MCF 10A (cell line): ENCODE results near the gene SMIM11. TPM values are rescaled to one million over a fixed set of nuclear protein-coding genes. Genes with fewer than 3 reads are reported as not detected.

Experiments
- BruUV-seq: library from RNA; stranded (reverse); fragments of 400-500 nt; replicated peaks from 2 replicates; lab custom pipeline; 2021; lab: Mats Ljungman, UMichigan
- CTCF ChIA-PET: fragments of 300-600 bp; sonication (Branson Sonifier 250); formaldehyde crosslinking; extraction: SDS; loops from one replicate; lab custom pipeline; 2021; ENCODE audit warnings: antibody characterized with exemption, inconsistent platforms; lab: Yijun Ruan, JAX
- POLR2A ChIA-PET: fragments of 300-600, 350-650 bp; sonication (Branson Sonifier 250); formaldehyde crosslinking; extraction: SDS; loops from one replicate; lab custom pipeline; 2020; ENCODE audit warnings: antibody characterized with exemption, inconsistent platforms; lab: Yijun Ruan, JAX
- DNase-seq: peaks from one replicate; pipeline ENCODE4 v3.0.0-alpha.2; 2018; ENCODE audit not compliant: unreplicated experiment
- H3K27ac Mint-ChIP-seq: one replicate; pipeline ENCODE4 v1.8.0; 2022; ENCODE audit warnings: mild to moderate bottlenecking, low read depth, mixed read lengths; ENCODE audit not compliant: unreplicated experiment
- H3K27me3 Mint-ChIP-seq: one replicate; pipeline ENCODE4 v1.8.0; 2022; ENCODE audit warnings: mixed read lengths; ENCODE audit not compliant: insufficient read depth, unreplicated experiment
- H3K36me3 Mint-ChIP-seq: one replicate; pipeline ENCODE4 v1.8.0; 2022; ENCODE audit warnings: mild to moderate bottlenecking, moderate library complexity, mixed read lengths; ENCODE audit not compliant: insufficient read depth, unreplicated experiment
- H3K4me1 Mint-ChIP-seq: one replicate; pipeline ENCODE4 v1.8.0; 2022; ENCODE audit warnings: mixed read lengths; ENCODE audit not compliant: insufficient read depth, unreplicated experiment
- H3K4me3 Mint-ChIP-seq: one replicate; pipeline ENCODE4 v1.8.0; 2022; ENCODE audit warnings: mild to moderate bottlenecking, moderate library complexity, mixed read lengths; ENCODE audit not compliant: unreplicated experiment
- H3K9me3 Mint-ChIP-seq: one replicate; pipeline ENCODE4 v1.8.0; 2022; ENCODE audit warnings: mixed read lengths; ENCODE audit not compliant: unreplicated experiment
- intact Hi-C: fragments of 100-400 bp; cut with micrococcal nuclease; formaldehyde crosslinking; loops from 2 replicates; pipeline ENCODE4 v1.14.1; 2022
- total RNA-seq: library from RNA; stranded (reverse); gene quantifications from 2 replicates; pipeline ENCODE4 v1.2.3, GENCODE V29; 2022
- TF ChIP-seq, protein P1 (sequence below): fragments of 200-600 bp; IDR thresholded peaks from one replicate; pipeline ENCODE4 v1.8.0; 2022; ENCODE audit warnings: antibody characterized with exemption, mild to moderate bottlenecking; ENCODE audit not compliant: unreplicated experiment

Gene SMIM11
- total RNA-seq, 1 experiment from 2014 or later = 6.8 TPM

DNA sequence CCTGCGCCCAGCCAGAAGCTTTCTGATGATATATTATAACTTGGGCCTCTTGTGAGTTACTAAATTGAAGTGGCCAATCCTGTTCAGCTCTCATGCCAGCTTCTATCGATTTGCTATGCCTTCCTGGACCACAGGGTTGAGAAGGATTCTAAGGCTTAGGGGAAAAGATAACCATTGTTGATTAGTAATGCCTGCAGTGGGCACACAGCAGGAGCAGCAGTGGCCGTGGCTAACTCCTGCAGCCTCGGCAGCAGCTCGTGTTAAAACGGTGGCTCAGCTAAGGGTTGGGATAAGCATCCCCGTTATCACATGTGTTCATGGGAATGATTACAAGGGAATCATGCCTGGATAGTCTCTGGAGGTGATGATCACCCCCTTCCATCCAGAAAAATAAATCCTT, 32.0 kb upstream of the SMIM11 start:
- H3K36me3 Mint-ChIP-seq = no peaks in the 10 kb centered on the region
- H3K27me3 Mint-ChIP-seq = no peaks in the 10 kb centered on the region
- H3K4me1 Mint-ChIP-seq = no peaks in the 10 kb centered on the region
- DNase-seq = no peak
- no peak overlapping the region for H3K4me3 Mint-ChIP-seq
- H3K9me3 Mint-ChIP-seq = no peaks in the 10 kb centered on the region
- intact Hi-C loops = no loop called here
- CTCF ChIA-PET = interaction anchor here (1.4 to 14.3 kb wide), 3 partner anchors 8 to 422 kb away, joined by 4 to 237 read pairs (median 9); no protein-coding TSS in a partner anchor
- POLR2A ChIA-PET = interaction anchor here (0.6 kb wide), 1 partner anchor 563 kb away, joined by 3 read pairs; no protein-coding TSS in a partner anchor
- H3K27ac Mint-ChIP-seq = no peak overlapping the region
- TF ChIP-seq, protein P1, sequence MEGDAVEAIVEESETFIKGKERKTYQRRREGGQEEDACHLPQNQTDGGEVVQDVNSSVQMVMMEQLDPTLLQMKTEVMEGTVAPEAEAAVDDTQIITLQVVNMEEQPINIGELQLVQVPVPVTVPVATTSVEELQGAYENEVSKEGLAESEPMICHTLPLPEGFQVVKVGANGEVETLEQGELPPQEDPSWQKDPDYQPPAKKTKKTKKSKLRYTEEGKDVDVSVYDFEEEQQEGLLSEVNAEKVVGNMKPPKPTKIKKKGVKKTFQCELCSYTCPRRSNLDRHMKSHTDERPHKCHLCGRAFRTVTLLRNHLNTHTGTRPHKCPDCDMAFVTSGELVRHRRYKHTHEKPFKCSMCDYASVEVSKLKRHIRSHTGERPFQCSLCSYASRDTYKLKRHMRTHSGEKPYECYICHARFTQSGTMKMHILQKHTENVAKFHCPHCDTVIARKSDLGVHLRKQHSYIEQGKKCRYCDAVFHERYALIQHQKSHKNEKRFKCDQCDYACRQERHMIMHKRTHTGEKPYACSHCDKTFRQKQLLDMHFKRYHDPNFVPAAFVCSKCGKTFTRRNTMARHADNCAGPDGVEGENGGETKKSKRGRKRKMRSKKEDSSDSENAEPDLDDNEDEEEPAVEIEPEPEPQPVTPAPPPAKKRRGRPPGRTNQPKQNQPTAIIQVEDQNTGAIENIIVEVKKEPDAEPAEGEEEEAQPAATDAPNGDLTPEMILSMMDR = no peak
- no TSS peak for BruUV-seq

- Mint-ChIP-seq H3K36me3 (no peaks in the 10 kb centered on the region), H3K4me3 (no peak overlapping the region), H3K27me3 (no peaks in the 10 kb centered on the region), H3K27ac (no peak overlapping the region), H3K9me3 (no peaks in the 10 kb centered on the region), H3K4me1 (no peaks in the 10 kb centered on the region)
- POLR2A ChIA-PET = no interaction called here
- TF ChIP-seq, protein P1 = no peak
- CTCF ChIA-PET = interaction anchor here (1.8 to 14.3 kb wide), 2 partner anchors 18 to 422 kb away, joined by 4 to 237 read pairs; no protein-coding TSS in a partner anchor
- no TSS peak for BruUV-seq
- no peak for DNase-seq
- intact Hi-C loops = no loop called here
These were observed 31.4 kb upstream of the SMIM11 start for GRCh38 chr21:34343838-34344381.

- no peaks in the 10 kb centered on the region for H3K4me1 Mint-ChIP-seq
- no peaks in the 10 kb centered on the region for H3K27me3 Mint-ChIP-seq
- CTCF ChIA-PET = interaction anchor here (1.8 to 14.3 kb wide), 2 partner anchors 18 to 423 kb away, joined by 4 to 237 read pairs; no protein-coding TSS in a partner anchor
- POLR2A ChIA-PET = no interaction called here
- no peaks in the 10 kb centered on the region for H3K9me3 Mint-ChIP-seq
- TF ChIP-seq, protein P1 = no peak
- no peak overlapping the region for H3K4me3 Mint-ChIP-seq
- H3K36me3 Mint-ChIP-seq = no peaks in the 10 kb centered on the region
- intact Hi-C loops = no loop called here
- BruUV-seq = no TSS peak
- no peak for DNase-seq
- no peak overlapping the region for H3K27ac Mint-ChIP-seq
These were observed 30.7 kb upstream of the SMIM11 start for GRCh38 chr21:34344584-34344983.

DNA sequence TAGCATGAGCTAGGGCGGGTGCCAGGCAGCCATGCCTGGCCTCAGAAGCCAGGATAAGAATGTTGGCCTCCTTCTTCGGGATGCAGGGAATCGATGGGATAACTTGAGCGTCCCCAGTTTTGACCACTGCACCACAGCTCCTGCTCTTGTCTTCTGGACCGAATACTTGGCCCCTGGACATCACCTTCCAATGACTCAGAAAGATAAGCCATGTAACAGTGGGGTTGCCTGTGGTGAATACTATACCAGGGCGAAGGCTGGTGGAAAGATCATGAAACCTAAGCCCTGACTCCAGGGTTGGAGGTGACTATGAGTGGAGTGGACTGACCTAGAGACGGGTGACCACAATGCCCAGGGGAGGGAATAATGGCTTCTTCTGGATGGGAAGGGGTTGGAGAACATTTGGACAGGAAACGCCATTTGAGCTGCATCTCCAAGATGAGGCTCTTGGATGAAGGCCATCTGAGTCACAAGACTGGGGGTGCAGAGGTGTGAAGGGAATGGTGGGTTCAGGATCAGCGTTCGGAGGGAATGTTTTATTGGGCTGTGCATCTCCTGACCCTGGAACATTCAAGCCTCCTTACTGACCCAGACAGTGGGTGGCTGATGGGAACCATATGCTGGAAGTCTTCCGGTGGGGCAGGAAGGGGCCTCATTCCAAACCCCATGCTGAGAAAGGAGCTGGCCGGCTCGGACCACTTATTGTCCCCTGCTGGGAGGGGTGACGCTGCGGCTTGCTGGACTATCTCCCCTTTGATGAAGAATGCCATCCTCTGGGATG, 30.0 kb upstream of the SMIM11 start:
- POLR2A ChIA-PET = no interaction called here

More for the DNA sequence above, 30.0 kb upstream of the SMIM11 start:
- Mint-ChIP-seq H3K4me3 (no peak overlapping the region), H3K9me3 (no peaks in the 10 kb centered on the region), H3K4me1 (no peaks in the 10 kb centered on the region), H3K27me3 (no peaks in the 10 kb centered on the region), H3K36me3 (no peaks in the 10 kb centered on the region), H3K27ac (no peak overlapping the region)
- intact Hi-C loops = loop anchor here (5.0 kb wide), 1 partner anchor 268 kb away; no protein-coding TSS in a partner anchor
- no TSS peak for BruUV-seq
- CTCF ChIA-PET = interaction anchor here (1.2 to 14.3 kb wide), 2 partner anchors 286 to 424 kb away, joined by 3 to 237 read pairs; no protein-coding TSS in a partner anchor
- DNase-seq = no peak
- TF ChIP-seq, protein P1 = no peak
